Measurements from ENCODE around the gene KCNH8.

Gene KCNH8

DNA sequence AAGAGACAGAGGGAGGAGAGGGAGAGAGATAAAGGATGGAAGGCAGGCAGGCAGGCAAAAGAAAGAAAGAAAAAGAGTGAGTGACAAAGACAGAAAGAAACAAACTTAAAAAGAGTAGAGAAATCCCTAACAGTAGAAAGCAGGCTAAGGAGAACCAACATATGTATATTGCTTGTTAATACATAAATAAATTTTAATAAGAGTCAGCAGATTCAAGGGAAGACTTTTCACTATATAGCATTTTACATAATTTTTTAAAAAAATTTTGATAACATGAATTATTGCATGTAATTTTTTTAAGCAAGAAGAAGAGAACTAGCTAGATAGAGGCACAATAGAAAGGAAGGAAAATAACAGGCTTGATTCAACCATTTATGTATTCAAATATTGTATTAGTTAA lies 291.6 kb downstream of the KCNH8 start:
- no peaks in the 10 kb centered on the region for H3K36me3 ChIP-seq (ENCODE audit: insufficient read depth, insufficient read length, low read length)
- no peaks in the 10 kb centered on the region for H3K27me3 ChIP-seq (ENCODE audit: insufficient read depth, insufficient read length)
- H3K4me1 ChIP-seq (ENCODE audit: insufficient read depth, insufficient read length): no peaks in the 10 kb centered on the region
- no peak for TF ChIP-seq SUZ12 (IDR thresholded peaks at IDR 0.05; ENCODE audit: extremely low read depth, insufficient read depth, insufficient read length)
- TF ChIP-seq ZNF274 (IDR thresholded peaks at IDR 0.05; ENCODE audit: low read depth, low read length): no peak
- no peak overlapping the region for H3K9ac ChIP-seq (ENCODE audit: insufficient read length, low read depth)
- H3K9me3 ChIP-seq (ENCODE audit: insufficient read depth, low read length): no peaks in the 10 kb centered on the region
- no peak overlapping the region for H3K4me3 ChIP-seq (ENCODE audit: insufficient read length, low read depth)
- no peak for DNase-seq (ENCODE audit: low read depth, low spot score)

DNA sequence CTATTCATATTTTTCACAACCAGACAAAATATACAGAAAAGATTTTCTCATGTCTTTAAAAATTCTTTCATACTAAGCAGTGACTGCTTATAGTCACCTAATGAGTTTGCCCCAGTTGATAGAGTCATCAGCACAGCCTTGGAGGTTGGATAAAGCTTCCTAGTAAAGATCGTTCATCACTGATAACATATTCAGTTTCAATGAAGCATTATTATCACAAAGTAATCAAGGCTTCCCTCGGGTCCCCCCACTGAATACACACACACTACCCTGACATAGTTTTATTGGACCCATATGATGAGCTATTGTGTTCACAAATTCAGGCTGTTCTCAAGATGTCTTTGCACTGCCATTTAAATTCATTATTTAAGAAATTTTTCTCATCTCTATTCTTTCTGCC lies 297.8 kb downstream of the KCNH8 start:
- Histone ChIP-seq H3K36me3 (ENCODE audit: insufficient read depth, insufficient read length, low read length) (no peaks in the 10 kb centered on the region), H3K4me3 (ENCODE audit: insufficient read length, low read depth) (no peak overlapping the region), H3K9ac (ENCODE audit: insufficient read length, low read depth) (no peak overlapping the region), H3K4me1 (ENCODE audit: insufficient read depth, insufficient read length) (no peaks in the 10 kb centered on the region), H3K27me3 (ENCODE audit: insufficient read depth, insufficient read length) (no peaks in the 10 kb centered on the region), H3K9me3 (ENCODE audit: insufficient read depth, low read length) (no peaks in the 10 kb centered on the region)
- no peak for DNase-seq (ENCODE audit: low read depth, low spot score)
- TF ChIP-seq YY1 (IDR thresholded peaks at IDR 0.05; ENCODE audit: insufficient read depth, insufficient read length) (no peak), SUZ12 (IDR thresholded peaks at IDR 0.05; ENCODE audit: extremely low read depth, insufficient read depth, insufficient read length) (no peak), ZNF274 (IDR thresholded peaks at IDR 0.05; ENCODE audit: low read depth, low read length) (no peak)

DNA sequence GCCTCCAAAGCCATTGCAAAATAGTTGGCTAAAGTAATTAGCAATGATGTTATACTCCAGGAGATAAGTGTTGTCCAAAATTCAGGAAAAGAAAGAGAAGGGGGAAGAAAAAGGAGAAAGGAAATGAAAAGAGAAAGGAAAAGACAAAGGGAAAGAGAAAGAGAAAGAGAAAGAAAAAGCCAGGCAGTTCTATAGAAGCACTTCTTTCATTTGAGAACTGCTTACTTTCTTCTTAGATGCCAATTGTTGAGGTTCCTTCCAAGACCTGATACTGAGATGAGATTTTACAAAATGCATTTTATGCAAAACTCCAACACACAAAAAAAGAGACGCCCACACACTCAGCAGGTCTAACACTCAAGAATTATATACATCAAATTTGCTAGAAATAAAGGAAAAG lies 298.4 kb downstream of the KCNH8 start:
- H3K27me3 ChIP-seq (ENCODE audit: insufficient read depth, insufficient read length): no peaks in the 10 kb centered on the region
- H3K9me3 ChIP-seq (ENCODE audit: insufficient read depth, low read length): no peaks in the 10 kb centered on the region
- H3K36me3 ChIP-seq (ENCODE audit: insufficient read depth, insufficient read length, low read length): no peaks in the 10 kb centered on the region
- no peak overlapping the region for H3K4me3 ChIP-seq (ENCODE audit: insufficient read length, low read depth)
- H3K4me1 ChIP-seq (ENCODE audit: insufficient read depth, insufficient read length): no peaks in the 10 kb centered on the region
- no peak overlapping the region for H3K9ac ChIP-seq (ENCODE audit: insufficient read length, low read depth)
- DNase-seq (ENCODE audit: low read depth, low spot score): no peak
- TF ChIP-seq ZNF274 (IDR thresholded peaks at IDR 0.05; ENCODE audit: low read depth, low read length) (no peak), SUZ12 (IDR thresholded peaks at IDR 0.05; ENCODE audit: extremely low read depth, insufficient read depth, insufficient read length) (no peak), YY1 (IDR thresholded peaks at IDR 0.05; ENCODE audit: insufficient read depth, insufficient read length) (no peak)

DNA sequence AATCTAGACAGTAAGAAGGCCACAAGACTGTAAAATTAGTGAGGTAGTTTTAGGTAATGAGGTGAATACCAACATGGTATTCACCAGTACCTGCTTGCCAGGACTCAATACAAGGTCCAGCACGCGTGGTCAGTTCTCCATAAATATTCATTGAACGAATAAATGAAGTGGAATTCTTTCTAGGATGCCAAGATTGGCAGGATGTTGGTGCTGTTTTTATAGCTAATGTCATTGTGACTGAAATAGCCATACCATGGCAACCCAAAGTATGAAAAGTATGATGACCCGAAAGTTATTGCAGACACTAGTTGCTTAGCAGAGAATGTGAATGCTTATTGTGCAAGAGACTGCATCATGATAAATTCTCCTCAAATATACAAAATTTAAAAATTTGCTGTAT lies 307.2 kb downstream of the KCNH8 start:
- no peak for TF ChIP-seq ZNF274 (IDR thresholded peaks at IDR 0.05; ENCODE audit: low read depth, low read length)
- TF ChIP-seq YY1 (IDR thresholded peaks at IDR 0.05; ENCODE audit: insufficient read depth, insufficient read length): no peak
- no peak for TF ChIP-seq SUZ12 (IDR thresholded peaks at IDR 0.05; ENCODE audit: extremely low read depth, insufficient read depth, insufficient read length)
- H3K9ac ChIP-seq (ENCODE audit: insufficient read length, low read depth): no peak overlapping the region
- no peaks in the 10 kb centered on the region for H3K36me3 ChIP-seq (ENCODE audit: insufficient read depth, insufficient read length, low read length)
- DNase-seq (ENCODE audit: low read depth, low spot score): no peak
- H3K4me3 ChIP-seq (ENCODE audit: insufficient read length, low read depth): no peak overlapping the region
- H3K4me1 ChIP-seq (ENCODE audit: insufficient read depth, insufficient read length): no peaks in the 10 kb centered on the region
- no peaks in the 10 kb centered on the region for H3K27me3 ChIP-seq (ENCODE audit: insufficient read depth, insufficient read length)
- no peaks in the 10 kb centered on the region for H3K9me3 ChIP-seq (ENCODE audit: insufficient read depth, low read length)

DNA sequence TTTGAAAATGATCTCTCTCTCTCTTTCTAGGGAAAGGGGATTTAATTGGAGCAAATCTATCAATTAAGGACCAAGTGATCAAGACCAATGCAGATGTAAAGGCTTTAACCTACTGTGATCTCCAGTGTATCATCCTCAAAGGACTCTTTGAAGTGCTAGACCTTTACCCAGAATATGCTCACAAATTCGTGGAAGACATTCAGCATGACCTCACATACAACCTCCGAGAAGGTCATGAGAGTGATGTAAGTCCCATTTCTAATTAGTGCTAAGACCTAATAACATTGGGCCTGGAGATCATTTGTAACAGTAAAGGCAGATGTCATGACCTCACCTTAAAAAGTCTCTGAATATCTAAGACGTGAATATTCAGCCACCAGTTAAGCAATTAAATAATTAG lies 308.4 kb downstream of the KCNH8 start:
- H3K27me3 ChIP-seq (ENCODE audit: insufficient read depth, insufficient read length): no peaks in the 10 kb centered on the region
- no peaks in the 10 kb centered on the region for H3K4me1 ChIP-seq (ENCODE audit: insufficient read depth, insufficient read length)
- no peak overlapping the region for H3K9ac ChIP-seq (ENCODE audit: insufficient read length, low read depth)
- H3K4me3 ChIP-seq (ENCODE audit: insufficient read length, low read depth): no peak overlapping the region
- no peaks in the 10 kb centered on the region for H3K9me3 ChIP-seq (ENCODE audit: insufficient read depth, low read length)
- H3K36me3 ChIP-seq (ENCODE audit: insufficient read depth, insufficient read length, low read length): no peaks in the 10 kb centered on the region
- no peak for DNase-seq (ENCODE audit: low read depth, low spot score)
- no peak for TF ChIP-seq ZNF274 (IDR thresholded peaks at IDR 0.05; ENCODE audit: low read depth, low read length)
- TF ChIP-seq YY1 (IDR thresholded peaks at IDR 0.05; ENCODE audit: insufficient read depth, insufficient read length): no peak
- no peak for TF ChIP-seq SUZ12 (IDR thresholded peaks at IDR 0.05; ENCODE audit: extremely low read depth, insufficient read depth, insufficient read length)

DNA sequence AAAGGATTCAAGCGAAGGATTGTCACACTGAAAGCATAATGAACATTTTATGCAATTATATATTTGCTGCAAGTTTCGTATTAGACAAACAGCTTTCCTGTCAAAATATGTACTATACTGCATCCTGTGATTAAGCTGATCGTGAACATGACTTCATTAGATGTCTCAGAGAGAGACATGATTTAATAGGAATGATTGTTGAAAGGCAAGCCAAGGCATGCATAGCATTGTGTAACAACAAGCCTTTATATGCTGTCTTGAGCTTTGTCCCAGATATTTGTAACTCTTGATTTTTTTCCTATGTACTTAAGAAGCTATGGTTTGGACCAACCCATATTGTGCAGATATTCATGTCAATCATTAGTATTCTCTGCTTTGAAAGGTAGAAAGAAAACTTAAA lies 309.1 kb downstream of the KCNH8 start:
- Histone ChIP-seq H3K36me3 (ENCODE audit: insufficient read depth, insufficient read length, low read length) (no peaks in the 10 kb centered on the region), H3K27me3 (ENCODE audit: insufficient read depth, insufficient read length) (no peaks in the 10 kb centered on the region), H3K9me3 (ENCODE audit: insufficient read depth, low read length) (no peaks in the 10 kb centered on the region), H3K9ac (ENCODE audit: insufficient read length, low read depth) (no peak overlapping the region), H3K4me1 (ENCODE audit: insufficient read depth, insufficient read length) (no peaks in the 10 kb centered on the region), H3K4me3 (ENCODE audit: insufficient read length, low read depth) (no peak overlapping the region)
- no peak for TF ChIP-seq ZNF274 (IDR thresholded peaks at IDR 0.05; ENCODE audit: low read depth, low read length)
- TF ChIP-seq YY1 (IDR thresholded peaks at IDR 0.05; ENCODE audit: insufficient read depth, insufficient read length): no peak
- no peak for TF ChIP-seq SUZ12 (IDR thresholded peaks at IDR 0.05; ENCODE audit: extremely low read depth, insufficient read depth, insufficient read length)
- no peak for DNase-seq (ENCODE audit: low read depth, low spot score)

DNA sequence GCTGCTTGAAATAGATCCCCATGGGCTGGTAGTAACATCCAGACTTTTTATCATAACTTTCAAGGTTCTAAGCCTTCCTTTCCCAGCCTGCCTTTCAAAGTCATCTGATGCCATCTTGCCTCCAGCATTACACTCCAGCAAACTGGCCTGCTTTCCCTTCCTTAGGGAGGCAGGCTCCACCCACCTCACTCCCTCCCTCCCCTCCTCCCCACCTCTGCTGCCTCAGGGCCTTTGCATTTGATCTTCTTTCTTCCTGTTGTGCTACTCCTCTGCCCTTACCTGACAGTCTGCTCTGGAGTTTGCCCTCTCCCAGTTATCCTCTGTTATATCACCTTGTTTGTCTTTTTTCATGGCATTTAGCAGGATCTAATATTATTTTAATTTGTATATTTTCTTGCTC lies 319.5 kb downstream of the KCNH8 start:
- H3K27me3 ChIP-seq (ENCODE audit: insufficient read depth, insufficient read length): no peaks in the 10 kb centered on the region
- no peaks in the 10 kb centered on the region for H3K36me3 ChIP-seq (ENCODE audit: insufficient read depth, insufficient read length, low read length)
- TF ChIP-seq ZNF274 (IDR thresholded peaks at IDR 0.05; ENCODE audit: low read depth, low read length) (no peak), YY1 (IDR thresholded peaks at IDR 0.05; ENCODE audit: insufficient read depth, insufficient read length) (no peak), SUZ12 (IDR thresholded peaks at IDR 0.05; ENCODE audit: extremely low read depth, insufficient read depth, insufficient read length) (no peak)
- H3K4me1 ChIP-seq (ENCODE audit: insufficient read depth, insufficient read length): no peaks in the 10 kb centered on the region
- no peak overlapping the region for H3K4me3 ChIP-seq (ENCODE audit: insufficient read length, low read depth)
- no peak for DNase-seq (ENCODE audit: low read depth, low spot score)
- no peaks in the 10 kb centered on the region for H3K9me3 ChIP-seq (ENCODE audit: insufficient read depth, low read length)
- no peak overlapping the region for H3K9ac ChIP-seq (ENCODE audit: insufficient read length, low read depth)

DNA sequence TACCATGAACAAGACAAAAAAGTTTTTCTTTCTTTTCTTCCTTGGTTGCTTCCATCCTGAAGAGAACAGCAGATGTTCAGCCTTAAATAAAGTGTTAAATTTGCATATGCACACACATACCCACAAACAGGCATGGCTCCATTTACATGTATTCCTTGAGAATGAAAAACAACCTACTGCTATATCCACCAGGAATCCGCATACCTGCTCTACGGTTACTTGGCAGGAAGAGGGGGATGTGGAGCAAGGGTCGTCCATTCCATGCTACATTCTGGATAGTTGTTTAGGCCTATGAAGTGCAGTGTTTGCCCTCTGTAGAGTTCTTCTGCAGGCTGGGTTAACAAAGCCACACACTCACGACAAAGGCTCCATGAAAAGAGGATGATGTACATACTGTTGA lies 322.8 kb downstream of the KCNH8 start:
- no peak for TF ChIP-seq YY1 (IDR thresholded peaks at IDR 0.05; ENCODE audit: insufficient read depth, insufficient read length)
- TF ChIP-seq ZNF274 (IDR thresholded peaks at IDR 0.05; ENCODE audit: low read depth, low read length): no peak
- no peak for TF ChIP-seq SUZ12 (IDR thresholded peaks at IDR 0.05; ENCODE audit: extremely low read depth, insufficient read depth, insufficient read length)
- Histone ChIP-seq H3K4me1 (ENCODE audit: insufficient read depth, insufficient read length) (no peaks in the 10 kb centered on the region), H3K36me3 (ENCODE audit: insufficient read depth, insufficient read length, low read length) (no peaks in the 10 kb centered on the region), H3K27me3 (ENCODE audit: insufficient read depth, insufficient read length) (no peaks in the 10 kb centered on the region), H3K9me3 (ENCODE audit: insufficient read depth, low read length) (no peaks in the 10 kb centered on the region), H3K9ac (ENCODE audit: insufficient read length, low read depth) (no peak overlapping the region), H3K4me3 (ENCODE audit: insufficient read length, low read depth) (no peak overlapping the region)
- DNase-seq (ENCODE audit: low read depth, low spot score): peak; percentile 28

Measured in NT2/D1 (cell line).